Tibial nerve (tissue), 4 donors: ENCODE results near the gene SPATA21. TPM values are rescaled to one million over a fixed set of nuclear protein-coding genes. Genes with fewer than 3 reads are reported as not detected.

Experiments used
- DNase-seq, 2 donors: peaks; one replicate each; pipeline ENCODE4 v3.0.0-alpha.2; 2019; ENCODE audit warnings: low spot score in 2 of 2
- H3K27ac ChIP-seq, 4 donors: fragments of 200-600 bp; sonication (generic) in 3 of 4; one replicate each; pipeline ENCODE4 v1.5.1; 2017 to 2019; ENCODE audit warnings: mild to moderate bottlenecking in 1 of 4
- H3K27me3 ChIP-seq, 2 donors: fragments of 200-600 bp; sonication (generic) in 1 of 2; one replicate each; pipeline versions ENCODE4 v1.5.1 to v1.6.0; 2017 to 2019
- H3K36me3 ChIP-seq, 3 donors: fragments of 200-600 bp; sonication (generic); one replicate each; pipeline ENCODE4 v1.5.1; 2018 to 2019
- H3K4me1 ChIP-seq, 4 donors: fragments of 200-600 bp; sonication (generic) in 3 of 4; one replicate each; pipeline ENCODE4 v1.5.1; 2017 to 2019
- H3K4me3 ChIP-seq, 4 donors: fragments of 200-600 bp; sonication (generic) in 3 of 4; one replicate each; pipeline ENCODE4 v1.5.1; 2017 to 2019; ENCODE audit warnings: mild to moderate bottlenecking in 1 of 4, moderate library complexity in 1 of 4
- H3K9me3 ChIP-seq, 4 donors: fragments of 200-600 bp; sonication (generic) in 3 of 4; one replicate each; pipeline ENCODE4 v1.5.1; 2017 to 2019
- CTCF ChIP-seq, 5 experiments: fragments of 200-600 bp in 3 of 5; fragments of 450-650 bp in 2 of 5; sonication (generic) in 3 of 5; IDR thresholded peaks; one replicate each; pipeline ENCODE4 v1.5.1; 2016 to 2019; ENCODE audit warnings: antibody characterized with exemption in 5 of 5, mild to moderate bottlenecking in 3 of 5, moderate library complexity in 2 of 5
- EP300 ChIP-seq, 2 donors: sonication (generic); formaldehyde crosslinking; IDR thresholded peaks; one replicate each; pipeline ENCODE4 v1.6.1; 2017; ENCODE audit warnings: antibody characterized with exemption in 2 of 2, mild to moderate bottlenecking in 1 of 2
- POLR2A ChIP-seq, 2 donors: fragments of 450-650 bp; IDR thresholded peaks; one replicate each; pipeline ENCODE4 v1.6.1; 2017; ENCODE audit warnings: antibody characterized with exemption in 2 of 2, mild to moderate bottlenecking in 2 of 2, moderate library complexity in 2 of 2
- WGBS, 2 donors: methylation state at CpG; one replicate each; pipeline ENCODE4 v1.1.5; 2018; 5-methylcytosine and 5-hydroxymethylcytosine counted together
- total RNA-seq, 4 donors: library from RNA; depleted of rRNA; stranded (reverse); fragments of >200 nt; gene quantifications; one replicate each; pipeline ENCODE4 v1.1.0, GENCODE V29; 2016

Gene SPATA21
- total RNA-seq, 4 donors from 2014 or later = not detected

GRCh38 chr1:16393570-16394521 is 43.4 kb downstream of the SPATA21 start:
- H3K36me3 ChIP-seq = peaks cover 0 to 58% (median 16%) of the 10 kb centered on the region in 3 donors
- peaks cover 0 to 63% (median 19%) of the 10 kb centered on the region in 4 donors for H3K4me1 ChIP-seq
- DNase-seq = no peak
- no peaks in the 10 kb centered on the region for H3K27me3 ChIP-seq
- no peaks in the 10 kb centered on the region for H3K9me3 ChIP-seq
- no peak overlapping the region for H3K4me3 ChIP-seq
- H3K27ac ChIP-seq = no peak overlapping the region
- 83 to 87% methylated on average over 10 of the region's 10 CpGs for WGBS, 2 donors
- TF ChIP-seq EP300 (IDR thresholded peaks at IDR 0.05) (no peak), POLR2A (IDR thresholded peaks at IDR 0.05) (no peak)

GRCh38 chr1:16392740-16393569 is 44.3 kb downstream of the SPATA21 start:
- H3K27ac ChIP-seq = peak overlapping the region in 1 of 4 donors; percentile 6
- H3K4me1 ChIP-seq = peaks cover 0 to 68% (median 21%) of the 10 kb centered on the region in 4 donors
- no peaks in the 10 kb centered on the region for H3K9me3 ChIP-seq
- TF ChIP-seq CTCF (IDR thresholded peaks at IDR 0.05) = no peak
- no peak for TF ChIP-seq EP300 (IDR thresholded peaks at IDR 0.05)
- no peak for TF ChIP-seq POLR2A (IDR thresholded peaks at IDR 0.05)
- no peak overlapping the region for H3K4me3 ChIP-seq
- H3K27me3 ChIP-seq = no peaks in the 10 kb centered on the region
- H3K36me3 ChIP-seq = peaks cover 0 to 49% (median 16%) of the 10 kb centered on the region in 3 donors
- 66 to 74% methylated on average over 19 to 21 of the region's 21 CpGs for WGBS, 2 donors
- no peak for DNase-seq

GRCh38 chr1:16391411-16391810 is 45.8 kb downstream of the SPATA21 start:
- no peak for DNase-seq
- 47 to 65% methylated on average over 3 of the region's 3 CpGs for WGBS, 2 donors
- Histone ChIP-seq H3K36me3 (peaks cover 0 to 34% (median 16%) of the 10 kb centered on the region in 3 donors), H3K27me3 (no peaks in the 10 kb centered on the region), H3K4me3 (no peak overlapping the region), H3K9me3 (no peaks in the 10 kb centered on the region), H3K4me1 (peaks cover 0 to 73% (median 34%) of the 10 kb centered on the region in 4 donors), H3K27ac (no peak overlapping the region)
- TF ChIP-seq POLR2A (IDR thresholded peaks at IDR 0.05) = no peak
- TF ChIP-seq EP300 (IDR thresholded peaks at IDR 0.05) = no peak
- no peak for TF ChIP-seq CTCF (IDR thresholded peaks at IDR 0.05)

- TF ChIP-seq POLR2A (IDR thresholded peaks at IDR 0.05) (no peak), CTCF (IDR thresholded peaks at IDR 0.05) (no peak), EP300 (IDR thresholded peaks at IDR 0.05) (no peak)
- Histone ChIP-seq H3K9me3 (no peaks in the 10 kb centered on the region), H3K4me1 (peaks cover 0 to 75% (median 47%) of the 10 kb centered on the region in 4 donors), H3K36me3 (no peaks in the 10 kb centered on the region), H3K27me3 (no peaks in the 10 kb centered on the region), H3K4me3 (peak overlapping the region in 2 of 4 donors; percentile 23 to 30), H3K27ac (peak overlapping the region in 3 of 4 donors; percentile 26 to 78 (median 44))
- DNase-seq = no peak
- 56 to 57% methylated on average over 14 of the region's 14 CpGs for WGBS, 2 donors
Observed at GRCh38 chr1:16387201-16388188, 49.7 kb downstream of the SPATA21 start.
